PC-3 (cell line): ENCODE results near the gene NME4. TPM values are rescaled to one million over a fixed set of nuclear protein-coding genes. Genes with fewer than 3 reads are reported as not detected.

Experiments
- ATAC-seq: fragments of 200-7000 bp; cut with Tn5 transposase; 2 replicates; pipeline ENCODE4 v1.9.1; 2020; ENCODE audit warnings: mild to moderate bottlenecking, moderate library complexity
- BruUV-seq: library from RNA; stranded (reverse); fragments of 400-500 nt; replicated peaks from 2 replicates; lab custom pipeline; 2021; lab: Mats Ljungman, UMichigan
- CTCF ChIA-PET: fragments of 300-600 bp; sonication (Branson Sonifier 250); formaldehyde crosslinking; loops from one replicate; lab custom pipeline; 2022; ENCODE audit warnings: antibody characterized with exemption; lab: Charles Lee
- POLR2A ChIA-PET: fragments of 300-600 bp; sonication (Branson Sonifier 250); formaldehyde crosslinking; loops from one replicate; lab custom pipeline; 2022; ENCODE audit warnings: antibody characterized with exemption; ENCODE audit not compliant: unreplicated experiment; lab: Charles Lee
- DNase-seq: peaks from one replicate; pipeline ENCODE4 v3.0.0-alpha.2; 2015
- H2AFZ ChIP-seq: fragments of 300-600 bp; sonication (generic); 2 replicates; pipeline ENCODE4 v1.6.0; 2016; ENCODE audit warnings: antibody characterized with exemption, low read length
- H3F3A ChIP-seq: fragments of 300-600 bp; sonication (generic); one replicate; pipeline ENCODE4 v1.6.0; 2017; ENCODE audit warnings: antibody characterized with exemption, low read length, control low read depth, mild to moderate bottlenecking; ENCODE audit not compliant: unreplicated experiment
- H3K27ac ChIP-seq: fragments of 300-600 bp; sonication (generic); 2 replicates; pipeline ENCODE4 v1.5.1; 2016; ENCODE audit warnings: mild to moderate bottlenecking, low read length
- H3K27me3 ChIP-seq: fragments of 300-600 bp; sonication (generic); 2 replicates; pipeline ENCODE4 v1.6.1; 2016; ENCODE audit warnings: low read length, mixed read lengths
- H3K36me3 ChIP-seq: fragments of 300-600 bp; sonication (generic); 2 replicates; pipeline ENCODE4 v1.6.1; 2016; ENCODE audit warnings: low read depth, mixed run types, low read length, mixed read lengths
- H3K4me1 ChIP-seq: fragments of 300-600 bp; sonication (generic); 2 replicates; pipeline ENCODE4 v1.5.1; 2016; ENCODE audit warnings: low read length; ENCODE audit not compliant: insufficient read depth
- H3K4me2 ChIP-seq: fragments of 300-600 bp; sonication (generic); 2 replicates; pipeline ENCODE4 v1.6.0; 2016; ENCODE audit warnings: low read length
- H3K4me3 ChIP-seq: fragments of 300-600 bp; sonication (generic); 2 replicates; pipeline ENCODE4 v1.5.1; 2016; ENCODE audit warnings: mild to moderate bottlenecking, low read length, mixed read lengths
- H3K79me2 ChIP-seq: fragments of 300-600 bp; sonication (generic); 2 replicates; pipeline ENCODE4 v1.6.1; 2017; ENCODE audit warnings: low read length, mixed read lengths
- H3K9ac ChIP-seq: fragments of 300-600 bp; sonication (generic); 2 replicates; pipeline ENCODE4 v1.6.0; 2016; ENCODE audit warnings: mild to moderate bottlenecking, low read length
- H3K9me2 ChIP-seq: fragments of 300-600 bp; sonication (generic); replicated peaks from 2 replicates; pipeline ENCODE4 v1.6.1; 2016; ENCODE audit warnings: mixed run types, low read length, mixed read lengths
- H3K9me3 ChIP-seq: fragments of 300-600 bp; sonication (generic); 2 replicates; pipeline ENCODE4 v1.6.1; 2016; ENCODE audit warnings: low read length, mixed read lengths
- H4K20me1 ChIP-seq: fragments of 300-600 bp; sonication (generic); 2 replicates; pipeline ENCODE4 v1.6.1; 2016; ENCODE audit warnings: low read length, mixed read lengths
- EZH2 ChIP-seq: fragments of 300-600 bp; sonication (generic); IDR thresholded peaks from one replicate; pipeline ENCODE4 v1.6.1; 2017; ENCODE audit warnings: antibody characterized with exemption, mild to moderate bottlenecking, low read length; ENCODE audit not compliant: unreplicated experiment
- EZH2phosphoT487 ChIP-seq: fragments of 300-600 bp; sonication (generic); IDR thresholded peaks from 2 replicates; pipeline ENCODE4 v1.6.1; 2018; ENCODE audit warnings: mild to moderate bottlenecking, antibody characterized with exemption, low read length, borderline replicate concordance
- intact Hi-C: fragments of 100-400 bp; cut with micrococcal nuclease; formaldehyde crosslinking; loops from 2 replicates; pipeline ENCODE4 v1.9.0; 2023
- total RNA-seq: library from RNA; depleted of rRNA; stranded (reverse); fragments of >200 nt; gene quantifications from 2 replicates; pipeline ENCODE4 v1.2.3, GENCODE V29; 2014
- TF ChIP-seq, protein P1 (sequence below): fragments of 300-600 bp; sonication (generic); conservative IDR thresholded peaks from 2 replicates; pipeline ENCODE4 v1.5.1; 2017; ENCODE audit warnings: antibody characterized with exemption, low read depth, mild to moderate bottlenecking, low read length

Gene NME4
- total RNA-seq, 1 experiment from 2014 or later, result 182 TPM

GRCh38 chr16:370443-370842, 26.6 kb upstream of the NME4 start, which contains the start of gene MRPL28:
TSS of gene MRPL28 (minus strand) at chr16:370538. CDS start at chr16:370218, 320 bp downstream.
- intact Hi-C loops, result no loop called here
- ChIA-PET POLR2A (interaction anchor here (0.6 to 1.0 kb wide), 2 partner anchors 317 to 1785 kb away, joined by 3 to 6 read pairs; partner anchors contain the start of genes POLR3K and TRAF7), CTCF (interaction anchor here (1.3 kb wide), 1 partner anchor 9 kb away, joined by 3 read pairs; no protein-coding TSS in a partner anchor)
- TF ChIP-seq, protein P1, sequence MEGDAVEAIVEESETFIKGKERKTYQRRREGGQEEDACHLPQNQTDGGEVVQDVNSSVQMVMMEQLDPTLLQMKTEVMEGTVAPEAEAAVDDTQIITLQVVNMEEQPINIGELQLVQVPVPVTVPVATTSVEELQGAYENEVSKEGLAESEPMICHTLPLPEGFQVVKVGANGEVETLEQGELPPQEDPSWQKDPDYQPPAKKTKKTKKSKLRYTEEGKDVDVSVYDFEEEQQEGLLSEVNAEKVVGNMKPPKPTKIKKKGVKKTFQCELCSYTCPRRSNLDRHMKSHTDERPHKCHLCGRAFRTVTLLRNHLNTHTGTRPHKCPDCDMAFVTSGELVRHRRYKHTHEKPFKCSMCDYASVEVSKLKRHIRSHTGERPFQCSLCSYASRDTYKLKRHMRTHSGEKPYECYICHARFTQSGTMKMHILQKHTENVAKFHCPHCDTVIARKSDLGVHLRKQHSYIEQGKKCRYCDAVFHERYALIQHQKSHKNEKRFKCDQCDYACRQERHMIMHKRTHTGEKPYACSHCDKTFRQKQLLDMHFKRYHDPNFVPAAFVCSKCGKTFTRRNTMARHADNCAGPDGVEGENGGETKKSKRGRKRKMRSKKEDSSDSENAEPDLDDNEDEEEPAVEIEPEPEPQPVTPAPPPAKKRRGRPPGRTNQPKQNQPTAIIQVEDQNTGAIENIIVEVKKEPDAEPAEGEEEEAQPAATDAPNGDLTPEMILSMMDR, result no peak
- TF ChIP-seq EZH2phosphoT487 (no peak), EZH2 (no peak)
- H3K9me3 ChIP-seq, result no peaks in the 10 kb centered on the region
- 0 out of 2 replicates have a peak within 1 kb of the TSS, but pooled peaks have one; percentile 45 for H2AFZ ChIP-seq
- H3K9ac ChIP-seq, result peak within 1 kb of the TSS; percentile 17; the same call in 1 of the 2 replicates
- no peaks in the 10 kb centered on the region for H3K9me2 ChIP-seq
- DNase-seq (peak; percentile 87), ATAC-seq (peak; percentile 92)
- H3K4me1 ChIP-seq, result peaks cover 5% of the 10 kb centered on the region; the same call in 1 of the 2 replicates
- no peaks in the 10 kb centered on the region for H3K79me2 ChIP-seq
- no peaks in the 10 kb centered on the region for H3K27me3 ChIP-seq
- peak within 1 kb of the TSS; percentile 58 for H3K4me3 ChIP-seq
- no peaks in the 10 kb centered on the region for H3F3A ChIP-seq
- no peaks in the 10 kb centered on the region for H4K20me1 ChIP-seq
- H3K36me3 ChIP-seq, result no peaks in the 10 kb centered on the region
- no TSS peak for BruUV-seq
- peak within 1 kb of the TSS; percentile 84 for H3K4me2 ChIP-seq
- H3K27ac ChIP-seq, result no peak within 1 kb of the TSS

DNA sequence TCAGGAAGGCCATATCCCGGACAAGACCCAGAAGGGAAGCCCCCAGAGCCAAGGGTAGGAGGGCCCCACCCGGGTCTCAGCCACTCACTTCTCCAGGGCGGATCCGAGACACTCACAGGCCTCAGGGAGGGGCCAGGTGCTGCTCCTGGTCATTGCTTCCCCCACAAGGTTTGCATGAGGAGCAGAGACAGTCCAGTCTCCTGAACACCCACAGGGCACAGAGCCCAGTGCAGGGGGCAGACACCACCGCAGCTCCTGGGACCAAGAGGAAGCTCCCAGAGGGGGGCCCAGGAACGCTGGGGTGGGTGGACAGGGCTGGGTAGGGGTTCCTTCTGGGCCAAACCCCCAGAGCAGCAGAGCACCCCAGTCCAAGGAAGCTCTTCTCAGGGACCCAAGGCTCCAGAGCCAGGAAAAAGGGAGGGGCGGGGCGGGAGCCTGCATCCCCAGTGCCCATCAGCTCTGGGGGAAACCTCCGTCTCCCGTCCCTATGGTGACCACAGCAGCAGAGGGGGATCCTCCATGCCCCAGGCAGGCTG, 26.0 kb upstream of the NME4 start:
- ChIA-PET CTCF (no interaction called here), POLR2A (interaction anchor here (0.6 to 1.0 kb wide), 2 partner anchors 318 to 1784 kb away, joined by 3 to 6 read pairs; partner anchors contain the start of genes POLR3K and TRAF7)
- TF ChIP-seq EZH2 (no peak), EZH2phosphoT487 (no peak)
- TF ChIP-seq, protein P1, result no peak
- Histone ChIP-seq H3F3A (no peaks in the 10 kb centered on the region), H3K36me3 (no peaks in the 10 kb centered on the region), H3K27ac (no peak overlapping the region), H3K27me3 (no peaks in the 10 kb centered on the region), H3K4me2 (peak overlapping the region; percentile 15; the same call in 1 of the 2 replicates), H3K79me2 (no peaks in the 10 kb centered on the region), H3K4me3 (peak overlapping the region; percentile 10; the same call in 1 of the 2 replicates), H3K9me2 (no peaks in the 10 kb centered on the region), H2AFZ (no peak overlapping the region), H3K9me3 (no peaks in the 10 kb centered on the region), H3K4me1 (peaks cover 5% of the 10 kb centered on the region; the same call in 1 of the 2 replicates), H3K9ac (no peak overlapping the region), H4K20me1 (no peaks in the 10 kb centered on the region)
- intact Hi-C loops, result no loop called here
- DNase-seq, result no peak
- BruUV-seq, result no TSS peak
- ATAC-seq, result 0 out of 2 replicates have a peak, but pooled peaks have one; percentile 14
